Measurements from ENCODE around the gene MUSK. TPM values are rescaled to one million over a fixed set of nuclear protein-coding genes. Genes with fewer than 3 reads are reported as not detected.

Gene MUSK
- total RNA-seq (2014; rRNA removed; shearing (Covaris generic)): not detected in 2 replicates

DNA sequence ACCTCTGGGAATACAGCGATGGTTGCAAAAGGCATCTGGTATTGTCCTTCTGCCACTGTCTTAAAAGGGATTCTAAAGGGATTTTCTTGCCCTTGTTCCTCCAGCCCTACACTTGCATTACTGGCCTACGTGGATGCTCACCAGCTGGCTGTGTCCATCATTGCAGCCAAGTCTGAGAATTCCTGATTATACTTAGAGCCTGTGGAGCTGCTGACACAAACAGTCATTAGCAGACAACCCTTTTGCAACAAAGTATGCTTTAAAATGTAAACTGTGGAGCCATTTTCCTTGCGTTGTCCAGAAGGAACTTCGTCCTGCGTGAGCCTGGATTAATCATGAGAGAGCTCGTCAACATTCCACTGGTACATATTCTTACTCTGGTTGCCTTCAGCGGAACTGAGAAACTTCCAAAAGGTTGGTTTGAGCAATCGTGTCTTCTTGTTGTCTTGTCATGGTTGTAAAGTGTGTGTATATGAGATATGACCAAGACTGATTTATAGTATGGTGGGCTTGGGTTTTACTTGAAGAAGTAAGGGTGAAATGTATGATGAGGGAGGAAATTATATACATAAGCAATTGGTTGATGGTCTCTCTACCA is at the start of gene MUSK:
Gene MUSK, plus strand, starts transcription at position 222 of the 598 bp plus-strand sequence. Its CDS starts 114 bp downstream, at position 336.
- no peak for DNase-seq (ENCODE audit: low spot score)

DNA sequence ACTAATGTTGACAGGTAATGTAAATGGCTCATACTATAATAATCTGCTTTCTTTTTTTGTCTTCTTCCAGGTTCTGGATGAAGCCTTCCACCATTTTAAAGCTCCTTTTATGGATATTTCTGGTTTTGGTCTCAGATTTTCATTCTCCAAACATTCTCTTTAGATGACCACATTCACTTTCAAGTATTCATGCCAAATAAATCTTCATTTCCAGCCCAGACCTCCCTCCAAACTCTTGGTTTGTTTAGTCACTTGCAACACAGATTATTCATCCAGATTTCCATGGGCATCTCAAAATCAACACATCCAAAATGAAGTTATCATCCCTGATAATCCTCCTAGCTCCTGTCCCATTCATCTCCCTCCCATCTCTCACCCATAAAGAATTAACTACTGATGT is 48.8 kb upstream of the MUSK start:
- DNase-seq (ENCODE audit: low spot score): no peak

GRCh38 chr9:110620726-110621125 is 47.9 kb upstream of the MUSK start:
- DNase-seq (ENCODE audit: low spot score): no peak

- no peak for DNase-seq (ENCODE audit: low spot score)
These were observed 46.2 kb upstream of the MUSK start for GRCh38 chr9:110622368-110622767.

- peak; percentile 64 for DNase-seq (ENCODE audit: low spot score)
These were observed 45.0 kb upstream of the MUSK start for GRCh38 chr9:110623462-110624025.

DNA sequence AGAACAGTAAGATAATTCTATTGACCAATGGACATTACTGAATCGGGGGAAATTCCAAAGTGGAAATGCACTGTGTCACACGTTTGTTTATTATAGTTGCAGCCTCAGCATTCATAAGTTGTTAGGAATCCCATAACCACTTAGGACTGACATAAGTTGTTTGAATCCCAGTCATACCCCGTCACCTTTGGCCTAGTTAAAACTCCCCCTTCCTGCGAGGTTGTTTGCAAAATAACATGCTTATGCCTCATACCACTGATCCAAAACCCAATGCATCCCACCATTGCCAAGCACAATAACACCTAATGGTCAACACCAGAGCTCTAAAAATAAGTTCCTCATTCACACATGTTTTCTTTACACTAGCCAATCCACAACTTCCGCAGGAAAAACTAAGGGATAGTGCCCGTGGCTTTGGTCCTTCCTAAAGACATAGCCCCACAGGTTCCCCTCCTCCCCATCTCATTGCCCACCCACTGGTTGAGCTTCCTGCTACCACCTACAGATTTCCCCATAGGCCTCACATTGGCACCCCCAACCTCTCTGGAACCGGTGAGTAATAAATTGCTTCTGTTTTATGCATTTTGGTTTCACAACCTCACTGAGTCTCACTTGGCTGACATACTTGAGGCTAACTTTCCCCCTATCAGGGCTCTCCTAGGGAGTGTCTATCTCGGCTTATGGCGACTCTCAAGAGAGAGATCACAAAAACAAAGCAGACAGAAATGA is 42.3 kb upstream of the MUSK start:
- DNase-seq (ENCODE audit: low spot score): peak; percentile 41

GRCh38 chr9:110635589-110635988 is 33.0 kb upstream of the MUSK start:
- DNase-seq (ENCODE audit: low spot score): no peak

DNA sequence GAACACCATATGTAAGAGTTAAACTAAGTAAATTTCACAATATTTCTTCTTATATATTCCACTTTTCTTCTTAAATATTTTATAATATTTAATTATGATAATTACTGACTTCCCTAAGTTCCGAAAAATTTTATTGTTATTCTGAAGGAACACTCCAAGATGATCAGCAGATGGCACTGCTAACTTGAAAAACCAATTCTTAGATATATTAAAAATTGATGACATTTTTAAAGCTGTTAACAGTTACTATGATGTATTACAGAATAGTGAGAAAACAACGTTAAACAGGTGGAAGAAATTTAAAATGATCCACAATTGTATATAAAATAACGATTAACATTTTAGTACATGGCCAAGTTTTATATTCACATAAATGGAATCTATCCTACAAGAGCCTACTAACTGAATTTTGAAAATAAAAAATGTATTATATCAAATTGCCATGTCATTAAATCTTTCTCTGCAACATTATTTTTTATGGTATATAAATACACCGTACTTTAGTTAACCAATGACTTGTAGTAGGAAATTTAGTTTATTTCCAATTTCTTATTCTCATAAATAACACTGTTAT is 30.1 kb upstream of the MUSK start:
- peak; percentile 36 for DNase-seq (ENCODE audit: low spot score)

DNA sequence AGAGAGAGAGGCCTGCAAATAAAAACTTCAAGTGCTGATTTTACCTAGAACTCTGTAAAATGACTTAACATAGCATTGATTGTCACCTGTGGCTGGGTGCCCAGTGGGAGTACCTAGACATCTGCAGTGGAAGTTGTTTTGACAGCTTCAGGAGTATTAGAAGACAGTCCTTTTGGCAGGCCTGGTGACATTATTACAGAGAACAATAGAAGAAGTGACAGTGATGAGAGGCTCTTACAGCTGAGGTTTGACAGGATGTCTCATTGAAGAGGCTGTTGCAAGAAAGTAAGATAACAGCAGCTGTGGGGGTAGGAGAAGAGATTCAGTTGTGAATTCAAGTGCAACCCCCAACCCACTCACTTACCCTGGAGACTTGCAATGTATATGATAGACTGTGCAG is 27.9 kb upstream of the MUSK start:
- DNase-seq (ENCODE audit: low spot score): no peak

- DNase-seq (ENCODE audit: low spot score): no peak
These were observed 27.3 kb upstream of the MUSK start for GRCh38 chr9:110641293-110641692.

DNA sequence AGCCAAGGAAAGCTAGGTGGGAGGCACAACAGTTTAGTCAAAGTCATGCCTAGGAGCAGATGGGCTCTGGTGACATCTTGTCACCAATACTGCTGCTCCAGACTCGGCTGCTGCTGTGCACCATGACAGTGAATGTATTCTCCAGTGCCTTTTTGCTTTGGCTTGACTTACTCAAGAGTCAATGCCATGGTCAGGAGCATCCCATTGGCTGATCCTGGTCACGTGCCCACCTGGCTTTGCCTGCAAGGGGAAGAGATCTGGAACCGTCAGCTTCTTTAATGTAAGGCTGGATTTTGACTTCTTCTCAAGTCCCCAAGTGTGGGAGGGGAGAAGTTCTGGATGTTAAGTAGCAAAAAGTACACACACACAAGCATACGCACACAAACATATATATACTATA is 19.9 kb upstream of the MUSK start:
- DNase-seq (ENCODE audit: low spot score): no peak

GRCh38 chr9:110650261-110650660 is 18.3 kb upstream of the MUSK start:
- peak; percentile 57 for DNase-seq (ENCODE audit: low spot score)

- peak; percentile 84 for DNase-seq (ENCODE audit: low spot score)
These were observed 17.6 kb upstream of the MUSK start for GRCh38 chr9:110650991-110651411.

DNA sequence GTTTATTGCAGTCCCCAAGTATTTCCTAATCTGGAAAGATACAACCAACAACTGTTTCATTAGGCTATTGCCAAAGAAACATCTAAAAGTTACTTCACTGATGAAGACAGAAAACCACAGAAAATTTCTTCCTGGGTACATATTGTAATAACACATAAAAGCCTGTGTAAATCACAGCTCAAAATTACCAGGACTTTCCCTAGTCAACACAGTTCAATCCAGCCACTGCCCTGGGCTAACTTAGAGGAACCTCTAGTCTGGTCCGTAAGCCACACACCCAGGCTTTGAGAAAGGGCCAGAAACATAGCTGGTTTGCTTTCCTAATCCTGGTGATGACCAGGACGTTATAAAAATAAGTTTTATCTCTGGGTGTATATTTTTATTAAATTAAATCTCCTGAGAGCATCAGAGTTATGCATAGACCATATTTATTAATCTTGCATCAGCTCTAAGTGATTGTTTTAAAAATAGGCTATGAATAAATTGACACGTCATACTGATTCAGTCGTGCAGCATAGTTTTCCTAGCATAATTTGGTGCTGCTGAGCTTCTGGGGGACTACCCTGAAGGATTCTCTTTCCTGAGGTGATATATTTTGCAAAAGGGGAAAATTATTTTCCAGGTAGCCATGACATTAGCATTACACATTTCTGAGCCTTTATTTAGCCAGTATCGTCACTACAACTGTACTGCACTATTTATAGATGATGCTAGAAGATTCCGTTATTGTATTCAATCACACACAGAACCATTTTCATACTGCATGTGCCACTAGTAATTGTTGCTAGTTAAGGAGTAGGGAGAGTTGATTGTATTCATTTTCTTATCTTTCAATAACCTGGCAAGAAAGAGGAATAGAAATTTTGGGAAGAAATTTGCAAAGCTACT is 12.6 kb upstream of the MUSK start:
- DNase-seq (ENCODE audit: low spot score): no peak

- DNase-seq (ENCODE audit: low spot score): peak; percentile 83
These were observed 8.6 kb upstream of the MUSK start for GRCh38 chr9:110659891-110660541.

DNA sequence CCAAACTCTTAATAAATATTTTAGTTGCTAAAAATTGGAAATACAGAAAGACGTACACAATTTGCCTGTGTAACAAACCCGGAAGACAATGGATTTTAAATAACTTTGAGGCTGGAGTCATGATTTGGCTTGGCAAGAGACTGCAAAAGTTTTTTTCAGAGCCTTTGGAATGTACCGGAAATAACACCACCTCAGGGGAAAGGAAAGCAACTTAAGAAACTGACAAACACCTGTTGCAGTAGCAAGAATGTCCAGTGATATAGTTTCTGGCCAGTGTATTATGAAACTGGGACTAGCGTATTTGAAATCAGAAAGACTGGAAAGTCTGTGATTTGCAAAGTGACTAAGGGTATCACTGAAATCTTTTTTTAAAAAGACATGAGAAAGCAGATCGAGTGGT is 842 bp downstream of the MUSK start:
- peak; percentile 24 for DNase-seq (ENCODE audit: low spot score)

- DNase-seq (ENCODE audit: low spot score): no peak
These were observed 3.3 kb downstream of the MUSK start for GRCh38 chr9:110671849-110672248.

GRCh38 chr9:110672873-110673510 is 4.4 kb downstream of the MUSK start:
- DNase-seq (ENCODE audit: low spot score): no peak

GRCh38 chr9:110687497-110687896 is 18.9 kb downstream of the MUSK start:
- no peak for DNase-seq (ENCODE audit: low spot score)

GRCh38 chr9:110688329-110688728 is 19.7 kb downstream of the MUSK start:
- DNase-seq (ENCODE audit: low spot score): no peak

All from A172 (cell line).